Neural progenitor cell (in vitro differentiated cells): ENCODE data around the gene DNAI7. TPM values are rescaled to one million over a fixed set of nuclear protein-coding genes. Genes with fewer than 3 reads are reported as not detected.

Experiments used
- DNase-seq: peaks from one replicate; pipeline ENCODE4 v3.0.0-alpha.2; 2016; ENCODE audit warnings: low spot score
- H2AFZ ChIP-seq: fragments of 200-600 bp; sonication (generic); replicated peaks from 2 replicates; pipeline ENCODE4 v1.6.1; 2016; ENCODE audit warnings: antibody characterized with exemption
- H3F3A ChIP-seq: fragments of 200-600 bp; sonication (generic); 2 replicates; pipeline ENCODE4 v1.6.1; 2016; ENCODE audit warnings: antibody characterized with exemption, low read depth
- H3K27ac ChIP-seq: fragments of 200-600 bp; sonication (generic); 2 replicates; pipeline ENCODE4 v1.5.1; 2016; ENCODE audit warnings: mild to moderate bottlenecking
- H3K27me3 ChIP-seq: fragments of 200-600 bp; sonication (generic); 2 replicates; pipeline ENCODE4 v1.6.1; 2016; ENCODE audit warnings: mild to moderate bottlenecking, moderate library complexity
- H3K36me3 ChIP-seq: fragments of 200-600 bp; sonication (generic); 2 replicates; pipeline ENCODE4 v1.5.1; 2016
- H3K4me1 ChIP-seq: fragments of 200-600 bp; sonication (generic); 2 replicates; pipeline ENCODE4 v1.6.1; 2016; ENCODE audit warnings: mixed run types
- H3K4me2 ChIP-seq: fragments of 200-600 bp; sonication (generic); 2 replicates; pipeline ENCODE4 v1.6.1; 2016
- H3K4me3 ChIP-seq: fragments of 200-600 bp; sonication (generic); 2 replicates; pipeline ENCODE4 v1.5.1; 2016
- H3K79me2 ChIP-seq: fragments of 200-600 bp; sonication (generic); 2 replicates; pipeline ENCODE4 v1.6.1; 2016; ENCODE audit warnings: low read depth
- H3K9ac ChIP-seq: fragments of 200-600 bp; sonication (generic); 2 replicates; pipeline ENCODE4 v1.6.1; 2016
- H3K9me3 ChIP-seq: fragments of 200-600 bp; sonication (generic); 2 replicates; pipeline ENCODE4 v1.5.1; 2016; ENCODE audit warnings: low read depth
- H4K20me1 ChIP-seq: fragments of 200-600 bp; sonication (generic); 2 replicates; pipeline ENCODE4 v1.6.1; 2016; ENCODE audit warnings: low read depth
- H3K27ac Mint-ChIP-seq: 3 replicates; pipeline ENCODE4 v1.8.0; 2021; ENCODE audit warnings: mixed read lengths
- H3K27me3 Mint-ChIP-seq: 2 replicates; pipeline ENCODE4 v1.8.0; 2022; ENCODE audit warnings: low read depth, mild to moderate bottlenecking, inconsistent platforms, moderate library complexity, mixed read lengths; ENCODE audit not compliant: insufficient read depth
- H3K36me3 Mint-ChIP-seq: 3 replicates; pipeline ENCODE4 v1.8.0; 2021; ENCODE audit warnings: mixed read lengths
- H3K4me1 Mint-ChIP-seq: 3 replicates; pipeline ENCODE4 v1.8.0; 2021; ENCODE audit warnings: mixed read lengths
- H3K4me3 Mint-ChIP-seq: 3 replicates; pipeline ENCODE4 v1.8.0; 2021; ENCODE audit warnings: mild to moderate bottlenecking, moderate library complexity, mixed read lengths
- H3K9me3 Mint-ChIP-seq: 3 replicates; pipeline ENCODE4 v1.8.0; 2020; ENCODE audit warnings: mixed read lengths
- CTCF ChIP-seq: fragments of 200-600 bp; sonication (generic); IDR thresholded peaks from 2 replicates; pipeline ENCODE4 v1.5.1; 2017; ENCODE audit warnings: antibody characterized with exemption, mild to moderate bottlenecking
- EZH2 ChIP-seq: fragments of 200-600 bp; sonication (generic); IDR thresholded peaks from 2 replicates; pipeline ENCODE4 v1.6.1; 2017; ENCODE audit warnings: antibody characterized with exemption, mild to moderate bottlenecking, moderate library complexity
- EZH2phosphoT487 ChIP-seq: fragments of 200-600 bp; sonication (generic); IDR thresholded peaks from 2 replicates; pipeline ENCODE4 v1.6.1; 2017; ENCODE audit warnings: antibody characterized with exemption
- total RNA-seq: library from RNA; depleted of rRNA; stranded (reverse); fragments of >200 nt; gene quantifications from 2 replicates; pipeline ENCODE4 v1.2.3, GENCODE V29; 2015; ENCODE audit warnings: low replicate concordance

DNAI7 gene
- total RNA-seq, 1 donor from 2014 or later: 1.1 TPM

DNA sequence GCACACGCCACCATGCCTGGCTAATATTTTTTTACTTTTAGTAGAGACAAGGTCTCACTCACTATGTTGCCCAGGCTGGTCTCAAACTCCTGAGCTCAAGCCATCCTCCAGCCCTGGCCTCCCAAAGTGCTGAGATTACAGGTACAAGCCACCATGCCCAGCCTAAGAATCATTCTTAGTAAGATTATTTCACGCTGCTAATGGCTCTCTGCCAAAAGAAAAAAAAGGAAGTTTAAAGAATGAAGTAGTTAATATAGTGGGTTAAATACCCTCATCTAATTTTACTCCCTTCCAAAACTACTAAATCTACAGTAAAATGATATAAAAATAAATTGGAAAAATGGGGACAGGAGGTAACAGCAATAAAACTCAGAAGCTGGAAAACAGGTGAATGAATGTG is 2.6 kb upstream of the DNAI7 start:
- Histone ChIP-seq H3F3A (peaks cover 10% of the 10 kb centered on the region), H3K4me1 (peaks cover 10% of the 10 kb centered on the region), H3K4me3 (no peak overlapping the region), H3K27me3 (no peaks in the 10 kb centered on the region), H4K20me1 (no peaks in the 10 kb centered on the region), H3K9me3 (no peaks in the 10 kb centered on the region), H3K4me2 (no peak overlapping the region), H3K36me3 (no peaks in the 10 kb centered on the region), H3K9ac (no peak overlapping the region), H2AFZ (no peak overlapping the region), H3K79me2 (peaks cover 15% of the 10 kb centered on the region), H3K27ac (no peak overlapping the region)
- Mint-ChIP-seq H3K4me1 (peaks cover 19% of the 10 kb centered on the region), H3K36me3 (peaks cover 4% of the 10 kb centered on the region), H3K27me3 (peaks cover 10% of the 10 kb centered on the region), H3K27ac (no peak overlapping the region), H3K9me3 (no peaks in the 10 kb centered on the region), H3K4me3 (no peak overlapping the region)
- DNase-seq: no peak
- TF ChIP-seq EZH2: no peak
- no peak for TF ChIP-seq CTCF
- no peak for TF ChIP-seq EZH2phosphoT487

DNA sequence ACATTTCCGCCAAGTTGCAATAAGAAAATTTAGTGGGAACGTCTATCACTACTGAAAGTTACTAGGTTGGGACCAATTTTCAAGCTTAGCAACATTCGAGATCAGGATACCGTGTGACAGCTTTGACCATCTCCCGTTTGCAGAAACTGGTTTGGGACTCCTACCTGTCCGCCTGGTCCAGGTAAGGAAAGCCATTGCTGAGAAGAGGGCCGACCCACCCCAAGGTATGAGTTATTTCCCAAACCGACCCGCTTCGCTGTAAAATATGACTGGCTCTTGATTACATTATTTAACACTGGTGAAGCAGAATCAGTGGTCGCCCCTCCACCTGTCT is 271 bp downstream of the DNAI7 start:
- Mint-ChIP-seq H3K4me3 (peak overlapping the region; percentile 96), H3K4me1 (peaks cover 19% of the 10 kb centered on the region), H3K36me3 (no peaks in the 10 kb centered on the region), H3K9me3 (no peaks in the 10 kb centered on the region), H3K27ac (peak overlapping the region; percentile 94), H3K27me3 (peaks cover 8% of the 10 kb centered on the region)
- TF ChIP-seq EZH2phosphoT487 (no peak), CTCF (no peak), EZH2 (no peak)
- Histone ChIP-seq H3K36me3 (no peaks in the 10 kb centered on the region), H3K9ac (no peak overlapping the region), H2AFZ (peak overlapping the region; percentile 92), H3K27me3 (no peaks in the 10 kb centered on the region), H3K27ac (no peak overlapping the region), H3K4me1 (peaks cover 10% of the 10 kb centered on the region), H3K4me2 (peak overlapping the region; percentile 82), H3K4me3 (peak overlapping the region; percentile 71), H3K79me2 (peaks cover 15% of the 10 kb centered on the region), H3F3A (peaks cover 10% of the 10 kb centered on the region), H3K9me3 (no peaks in the 10 kb centered on the region), H4K20me1 (no peaks in the 10 kb centered on the region)
- no peak for DNase-seq

- H3K27ac Mint-ChIP-seq: peak overlapping the region; percentile 94
- Histone ChIP-seq H2AFZ (peak overlapping the region; percentile 92), H3K36me3 (no peaks in the 10 kb centered on the region), H3K79me2 (peaks cover 15% of the 10 kb centered on the region), H3K9me3 (no peaks in the 10 kb centered on the region), H3K4me1 (peaks cover 10% of the 10 kb centered on the region), H3K4me3 (peak overlapping the region; percentile 71), H3K27ac (no peak overlapping the region), H3K9ac (no peak overlapping the region), H3F3A (peaks cover 10% of the 10 kb centered on the region), H3K4me2 (peak overlapping the region; percentile 82), H3K27me3 (no peaks in the 10 kb centered on the region), H4K20me1 (no peaks in the 10 kb centered on the region)
- no peaks in the 10 kb centered on the region for H3K36me3 Mint-ChIP-seq
- peak overlapping the region; percentile 96 for H3K4me3 Mint-ChIP-seq
- peaks cover 19% of the 10 kb centered on the region for H3K4me1 Mint-ChIP-seq
- no peaks in the 10 kb centered on the region for H3K9me3 Mint-ChIP-seq
- no peak for TF ChIP-seq EZH2
- no peak for TF ChIP-seq EZH2phosphoT487
- no peak for TF ChIP-seq CTCF
- no peak for DNase-seq
- H3K27me3 Mint-ChIP-seq: peaks cover 8% of the 10 kb centered on the region
These were observed 746 bp downstream of the DNAI7 start for GRCh38 chr12:25194214-25194613.
